GM18498 (cell line): Measurements from ENCODE around the gene BORCS6.

Source experiments
- ATAC-seq: cut with Tn5 transposase; IDR thresholded peaks from one replicate; pipeline ENCODE4 v1.9.1; 2021; ENCODE audit warnings: mild to moderate bottlenecking, moderate library complexity; ENCODE audit not compliant: unreplicated experiment

Gene BORCS6

GRCh38 chr17:8155996-8156245 lies 34.1 kb downstream of the BORCS6 start:
- ATAC-seq: no peak

- no peak for ATAC-seq
These were observed 34.6 kb downstream of the BORCS6 start for GRCh38 chr17:8155231-8155995.

GRCh38 chr17:8154608-8155155 lies 35.3 kb downstream of the BORCS6 start:
- ATAC-seq: no peak

GRCh38 chr17:8153957-8154607 lies 35.9 kb downstream of the BORCS6 start:
- ATAC-seq: no peak

GRCh38 chr17:8153525-8153956 lies 36.4 kb downstream of the BORCS6 start:
- no peak for ATAC-seq

GRCh38 chr17:8153031-8153451 lies 36.9 kb downstream of the BORCS6 start:
- no peak for ATAC-seq

- no peak for ATAC-seq
These were observed 37.7 kb downstream of the BORCS6 start, which contains the start of gene PER1 for GRCh38 chr17:8152112-8152775. Gene PER1 (minus strand): TSS chr17:8152404. CDS start chr17:8150706, 1,698 bp downstream.

GRCh38 chr17:8151641-8152111 lies 38.3 kb downstream of the BORCS6 start:
- ATAC-seq: no peak

GRCh38 chr17:8151120-8151640 lies 38.8 kb downstream of the BORCS6 start:
- ATAC-seq: peak; percentile 54

- no peak for ATAC-seq
These were observed 39.5 kb downstream of the BORCS6 start for GRCh38 chr17:8150194-8151119.

GRCh38 chr17:8149419-8150193 lies 40.4 kb downstream of the BORCS6 start:
- no peak for ATAC-seq

- ATAC-seq: no peak
These were observed 41.4 kb downstream of the BORCS6 start for GRCh38 chr17:8148560-8148959.

GRCh38 chr17:8147805-8148404 lies 42.1 kb downstream of the BORCS6 start:
- no peak for ATAC-seq

GRCh38 chr17:8147141-8147804 lies 42.7 kb downstream of the BORCS6 start:
- ATAC-seq: no peak

GRCh38 chr17:8146381-8147140 lies 43.4 kb downstream of the BORCS6 start:
- no peak for ATAC-seq

- no peak for ATAC-seq
These were observed 44.2 kb downstream of the BORCS6 start for GRCh38 chr17:8145811-8146210.

- no peak for ATAC-seq
These were observed 45.4 kb downstream of the BORCS6 start for GRCh38 chr17:8144401-8145231.
